ENCODE data around the gene DGKI. TPM values are rescaled to one million over a fixed set of nuclear protein-coding genes. Genes with fewer than 3 reads are reported as not detected.

DGKI gene
- total and polyA plus RNA-seq, 2 of the 4 experiments (the other 2 are of a cell fraction), result 3.9 to 15.8 TPM

DNA sequence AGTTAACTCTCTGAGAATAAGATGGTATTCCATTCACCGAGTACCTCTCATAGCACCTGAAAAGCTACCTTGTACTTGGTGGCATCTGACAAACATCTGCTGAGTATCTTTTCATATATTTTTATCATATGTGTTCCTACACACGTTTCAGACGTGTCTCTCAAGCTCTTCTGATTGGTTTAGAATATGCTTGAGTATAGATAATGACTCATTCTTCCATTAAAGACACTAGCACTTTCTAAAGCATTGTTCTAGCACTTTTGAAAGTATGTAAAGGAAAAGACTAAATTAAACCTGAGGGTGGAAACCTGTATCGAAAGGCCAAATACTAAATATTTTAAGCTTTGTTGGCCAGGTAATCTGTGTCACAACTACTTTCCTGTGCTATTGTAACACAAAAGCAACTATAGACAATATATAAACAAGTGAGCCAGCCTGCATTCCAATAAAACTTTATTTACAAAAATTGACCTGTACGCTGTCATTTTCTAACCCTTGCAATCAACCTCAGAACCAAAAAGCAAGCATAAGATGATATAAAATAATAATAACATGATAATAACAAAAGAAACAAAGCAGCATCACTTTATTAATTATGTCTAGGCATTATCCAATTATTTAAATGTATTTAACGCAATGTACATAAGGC is 95.3 kb downstream of the DGKI start:
- no peak overlapping the region for H3K27ac ChIP-seq (ENCODE audit: insufficient read depth, low read length)
- no peak overlapping the region for H2AK5ac ChIP-seq (ENCODE audit: low read depth, low read length)
- no peak overlapping the region for H3K4me3 ChIP-seq (ENCODE audit: insufficient read depth, low read depth, low read length)
- ATAC-seq (ENCODE audit: low read depth), result no peak
- no peaks in the 10 kb centered on the region for H3K9me1 ChIP-seq (ENCODE audit: insufficient read depth, low read length)
- TF ChIP-seq NFE2L2 (IDR thresholded peaks at IDR 0.05; ENCODE audit: low read depth, low read length), result no peak
- no peak for TF ChIP-seq MAZ (IDR thresholded peaks at IDR 0.05; ENCODE audit: borderline replicate concordance, low read depth, low read length)
- no peak for TF ChIP-seq BHLHE40 (IDR thresholded peaks at IDR 0.05; ENCODE audit: low read depth, low read length)
- no peak overlapping the region for H3K18ac ChIP-seq (ENCODE audit: low read depth, low read length)
- H3K36me3 ChIP-seq (ENCODE audit: control insufficient read depth, insufficient read depth, low read length), result no peaks in the 10 kb centered on the region
- H4K5ac ChIP-seq (ENCODE audit: low read depth, low read length), result no peak overlapping the region
- CTCF ChIA-PET, result no interaction called here
- H3K56ac ChIP-seq (ENCODE audit: extremely low read depth, insufficient read depth, low read length), result no peak overlapping the region
- H4K20me1 ChIP-seq (ENCODE audit: insufficient read depth, low read length), result no peaks in the 10 kb centered on the region
- H3K9me3 ChIP-seq (ENCODE audit: control insufficient read depth, insufficient read depth, low read length), result no peaks in the 10 kb centered on the region
- intact Hi-C loops (cut with micrococcal nuclease) (no loop called here), in situ Hi-C loops (cut with MboI; ENCODE audit: low sequenced_read_pairs) (no loop called here), dilution Hi-C loops (cut with HindIII; ENCODE audit: low sequenced_read_pairs, unreplicated experiment) (no loop called here)
- POLR2A ChIA-PET (ENCODE audit: unreplicated experiment), result no interaction called here
- no peak overlapping the region for H2AK9ac ChIP-seq (replicated peaks; ENCODE audit: low read depth, low read length, poor library complexity)
- H4K8ac ChIP-seq (ENCODE audit: low read depth in 2 of 2, low read length in 2 of 2), result no peak overlapping the region
- WGBS, 2 experiments (ENCODE audit: extremely low coverage in 2 of 2, insufficient read length in 1 of 2), result no CpG with 5 or more reads among the region's 6 CpGs
- H3K23ac ChIP-seq (ENCODE audit: low read depth, low read length), result no peak overlapping the region
- H3K4ac ChIP-seq (ENCODE audit: low read depth, low read length), result no peak overlapping the region
- H2BK15ac ChIP-seq (ENCODE audit: low read depth, low read length), result no peak overlapping the region
- H3K4me1 ChIP-seq (ENCODE audit: control insufficient read depth, insufficient read depth, low read length), result no peaks in the 10 kb centered on the region
- no TSS peak for BruUV-seq (replicated peaks)
- H2AFZ ChIP-seq (replicated peaks; ENCODE audit: low read length, poor library complexity), result no peak overlapping the region
- H3K27me3 ChIP-seq (ENCODE audit: control insufficient read depth, insufficient read depth, low read length), result no peaks in the 10 kb centered on the region
- no peak overlapping the region for H2BK20ac ChIP-seq (ENCODE audit: low read depth, low read length)
- H3K79me1 ChIP-seq (ENCODE audit: low read depth in 1 of 2, low read length in 2 of 2), result no peaks in the 10 kb centered on the region; a peak in 1 of 4 replicates
- no peak overlapping the region for H2BK5ac ChIP-seq (ENCODE audit: low read depth, low read length, poor library complexity, severe bottlenecking)
- no peak overlapping the region for H3K9ac ChIP-seq (ENCODE audit: low read depth, low read length)
- no peak overlapping the region for H2BK120ac ChIP-seq (ENCODE audit: low read depth, low read length)
- no peak overlapping the region for H4K91ac ChIP-seq (ENCODE audit: insufficient read depth, low read depth, low read length)
- DNase-seq, result no peak
- H3K14ac ChIP-seq (replicated peaks; ENCODE audit: low read depth, low read length), result no peak overlapping the region
- no peak overlapping the region for H3K4me2 ChIP-seq (ENCODE audit: low read depth, low read length)
